Uterus (tissue), 2 donors: ENCODE results near the gene TRAPPC6A.

ENCODE experiments used
- CTCF ChIP-seq, 4 experiments: fragments of 200-600 bp in 2 of 4; fragments of 450-650 bp in 2 of 4; sonication (generic) in 2 of 4; IDR thresholded peaks; one replicate each; pipeline ENCODE4 v1.5.1; 2016 to 2019; ENCODE audit warnings: antibody characterized with exemption in 4 of 4, mild to moderate bottlenecking in 2 of 4, moderate library complexity in 1 of 4
- POLR2A ChIP-seq, 2 donors: fragments of 450-650 bp; IDR thresholded peaks; one replicate each; pipeline ENCODE4 v1.6.1; 2016; ENCODE audit warnings: antibody characterized with exemption in 2 of 2, mild to moderate bottlenecking in 1 of 2, moderate library complexity in 1 of 2

GRCh38 chr19:45160870-45161737 lies 16.9 kb downstream of the TRAPPC6A start, which contains the start of gene NKPD1:
- TF ChIP-seq CTCF (IDR thresholded peaks at IDR 0.05) (no peak), POLR2A (IDR thresholded peaks at IDR 0.05) (no peak)
